ENCODE measurements around the gene SPR.

GRCh38 chr2:72917877-72918553, 30.8 kb downstream of the SPR start:
- TF ChIP-seq EP300 (IDR thresholded peaks at IDR 0.05) (no peak), POLR2AphosphoS5 (IDR thresholded peaks at IDR 0.05) (no peak), POLR2A (IDR thresholded peaks at IDR 0.05; ENCODE audit: low read depth) (no peak)
- TF ChIP-seq, protein P1, sequence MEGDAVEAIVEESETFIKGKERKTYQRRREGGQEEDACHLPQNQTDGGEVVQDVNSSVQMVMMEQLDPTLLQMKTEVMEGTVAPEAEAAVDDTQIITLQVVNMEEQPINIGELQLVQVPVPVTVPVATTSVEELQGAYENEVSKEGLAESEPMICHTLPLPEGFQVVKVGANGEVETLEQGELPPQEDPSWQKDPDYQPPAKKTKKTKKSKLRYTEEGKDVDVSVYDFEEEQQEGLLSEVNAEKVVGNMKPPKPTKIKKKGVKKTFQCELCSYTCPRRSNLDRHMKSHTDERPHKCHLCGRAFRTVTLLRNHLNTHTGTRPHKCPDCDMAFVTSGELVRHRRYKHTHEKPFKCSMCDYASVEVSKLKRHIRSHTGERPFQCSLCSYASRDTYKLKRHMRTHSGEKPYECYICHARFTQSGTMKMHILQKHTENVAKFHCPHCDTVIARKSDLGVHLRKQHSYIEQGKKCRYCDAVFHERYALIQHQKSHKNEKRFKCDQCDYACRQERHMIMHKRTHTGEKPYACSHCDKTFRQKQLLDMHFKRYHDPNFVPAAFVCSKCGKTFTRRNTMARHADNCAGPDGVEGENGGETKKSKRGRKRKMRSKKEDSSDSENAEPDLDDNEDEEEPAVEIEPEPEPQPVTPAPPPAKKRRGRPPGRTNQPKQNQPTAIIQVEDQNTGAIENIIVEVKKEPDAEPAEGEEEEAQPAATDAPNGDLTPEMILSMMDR (IDR thresholded peaks at IDR 0.05) = no peak

Data from esophagus muscularis mucosa (tissue), 4 donors.